Astrocyte of the cerebellum (primary cell): ENCODE results near the gene TMEM200B.

Source experiments
- DNase-seq: peaks from one replicate; pipeline ENCODE4 v3.0.0-alpha.2; 2011; ENCODE audit warnings: low read depth
- H3K4me3 ChIP-seq: 2 replicates; pipeline ENCODE4 v1.5.1; 2011; ENCODE audit warnings: mild to moderate bottlenecking, low read depth, low read length, moderate library complexity
- CTCF ChIP-seq: IDR thresholded peaks from 2 replicates; pipeline ENCODE4 v1.5.1; 2012; ENCODE audit warnings: low read length, low read depth, moderate library complexity, mild to moderate bottlenecking; ENCODE audit errors: missing control alignments
- in situ Hi-C: cut with HindIII; loops from 2 replicates; pipeline ENCODE4 v1.10.0; 2017; ENCODE audit warnings: low sequenced_read_pairs

The TMEM200B gene

DNA sequence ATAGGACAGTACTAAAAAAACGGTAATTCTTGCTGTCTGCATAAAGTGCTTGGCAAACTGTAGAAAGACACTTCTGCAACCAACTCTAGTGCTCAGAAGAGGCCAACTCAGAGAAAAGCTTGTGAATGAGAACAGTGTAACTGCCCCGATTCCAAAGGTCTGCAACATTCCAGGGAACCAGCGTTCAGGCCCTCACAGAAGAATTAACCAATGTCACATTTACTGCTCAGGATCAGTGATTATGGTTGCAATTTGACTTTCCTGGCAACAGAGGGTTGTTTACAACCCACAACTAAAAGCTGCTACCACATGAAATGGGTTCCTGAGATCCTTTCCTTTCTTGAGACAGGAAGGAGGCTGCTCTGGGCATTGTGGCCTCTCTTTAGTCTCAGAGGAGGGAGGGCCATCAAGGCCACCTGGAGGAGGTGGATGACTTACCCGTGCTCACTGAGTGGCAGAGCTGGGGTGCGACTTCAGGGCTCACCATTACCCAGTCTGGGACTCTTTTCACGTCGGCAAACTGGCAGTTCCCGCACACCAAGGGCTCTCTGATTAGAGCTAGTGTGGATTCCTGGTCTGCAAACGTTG, 42.7 kb upstream of the TMEM200B start:
- DNase-seq = no peak
- in situ Hi-C loops = loop anchor here (10.0 kb wide), 1 partner anchor 62 kb away; no protein-coding TSS in a partner anchor
- no peak overlapping the region for H3K4me3 ChIP-seq
- no peak for TF ChIP-seq CTCF

DNA sequence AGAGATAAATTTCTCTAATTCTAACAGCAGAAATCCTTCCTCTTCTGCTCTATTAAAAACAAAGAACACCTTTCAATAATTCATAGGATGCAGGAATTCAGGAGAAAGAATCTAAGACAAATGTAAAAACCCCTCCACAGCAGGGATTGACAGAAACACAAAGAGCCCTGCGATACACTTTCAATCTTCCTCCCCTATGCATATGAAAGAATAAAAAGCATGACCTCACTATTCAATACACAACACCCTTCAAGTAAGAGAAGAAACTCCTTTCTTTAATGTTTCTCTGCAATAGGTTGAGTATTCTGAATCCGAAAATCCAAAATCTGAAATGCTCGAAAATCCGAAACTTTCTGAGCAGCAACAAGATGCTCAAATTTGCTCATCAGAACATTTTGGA, 40.9 kb upstream of the TMEM200B start:
- DNase-seq = no peak
- in situ Hi-C loops = loop anchor here (10.0 kb wide), 1 partner anchor 60 kb away; no protein-coding TSS in a partner anchor
- no peak for TF ChIP-seq CTCF
- no peak overlapping the region for H3K4me3 ChIP-seq

GRCh38 chr1:29162476-29163138, 38.9 kb upstream of the TMEM200B start:
- no peak for DNase-seq
- no peak overlapping the region for H3K4me3 ChIP-seq
- in situ Hi-C loops = loop anchor here (10.0 kb wide), 1 partner anchor 58 kb away; no protein-coding TSS in a partner anchor
- TF ChIP-seq CTCF = no peak

DNA sequence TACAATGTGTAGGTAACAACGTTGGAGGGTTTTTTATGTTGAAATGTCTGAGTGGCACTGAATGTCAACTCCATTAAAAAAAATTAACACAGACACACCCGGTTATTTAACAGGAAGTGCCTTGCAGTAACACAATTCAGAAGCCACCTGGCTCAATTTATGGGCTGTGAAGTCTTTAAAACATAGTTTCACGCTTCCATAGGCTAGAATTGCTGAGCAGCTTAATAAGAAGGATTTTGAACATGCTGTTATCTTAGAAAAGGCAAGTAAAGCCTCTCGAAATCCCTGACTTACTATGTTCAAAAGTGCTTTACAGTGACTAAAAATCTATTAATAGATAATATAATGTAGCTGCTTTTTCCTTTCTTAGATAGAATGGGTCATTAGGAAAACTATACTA, 38.3 kb upstream of the TMEM200B start:
- H3K4me3 ChIP-seq = no peak overlapping the region
- DNase-seq = no peak
- in situ Hi-C loops = loop anchor here (10.0 kb wide), 1 partner anchor 57 kb away; no protein-coding TSS in a partner anchor
- TF ChIP-seq CTCF = no peak

GRCh38 chr1:29159773-29160172, 36.1 kb upstream of the TMEM200B start:
- no peak for DNase-seq
- in situ Hi-C loops = loop anchor here (10.0 kb wide), 1 partner anchor 55 kb away; no protein-coding TSS in a partner anchor
- H3K4me3 ChIP-seq = no peak overlapping the region
- no peak for TF ChIP-seq CTCF

DNA sequence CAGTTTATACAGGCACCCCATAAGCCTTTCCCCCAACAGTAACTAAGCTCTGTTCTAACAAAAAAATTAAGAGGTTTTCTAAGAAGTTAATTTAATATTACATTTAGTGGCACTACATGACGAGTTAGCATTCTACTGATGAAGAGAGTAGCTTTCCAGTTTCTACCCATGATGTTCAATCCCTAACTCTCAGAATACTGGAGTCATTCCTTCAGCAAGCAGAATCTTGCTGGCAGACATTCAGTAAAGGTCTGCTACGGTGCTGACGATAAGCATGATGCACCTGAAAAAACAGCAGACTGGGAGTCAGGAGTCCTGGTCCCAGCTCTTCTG, 33.5 kb upstream of the TMEM200B start:
- no peak for DNase-seq
- no peak overlapping the region for H3K4me3 ChIP-seq
- in situ Hi-C loops = no loop called here
- TF ChIP-seq CTCF = no peak
